RCC 7860 (cell line): Measurements from ENCODE around the gene ZFYVE27.
A peak's percentile ranks its signal among the peaks of the same experiment; 100 is the strongest.
"Not testable (repeated sequence)": the region's sequence is repeated elsewhere in the genome, so short reads cannot be mapped to it uniquely, and the experiment has no call there.

Experiments used
- DNase-seq: peaks from one replicate; pipeline ENCODE4 v3.0.0-alpha.2; 2015; ENCODE audit warnings: low spot score
- FAIRE-seq: peaks from 2 replicates; lab custom pipeline; 2012; peaks lifted over from hg19 to GRCh38; lab: Jason Lieb, UNC

Gene ZFYVE27

DNA sequence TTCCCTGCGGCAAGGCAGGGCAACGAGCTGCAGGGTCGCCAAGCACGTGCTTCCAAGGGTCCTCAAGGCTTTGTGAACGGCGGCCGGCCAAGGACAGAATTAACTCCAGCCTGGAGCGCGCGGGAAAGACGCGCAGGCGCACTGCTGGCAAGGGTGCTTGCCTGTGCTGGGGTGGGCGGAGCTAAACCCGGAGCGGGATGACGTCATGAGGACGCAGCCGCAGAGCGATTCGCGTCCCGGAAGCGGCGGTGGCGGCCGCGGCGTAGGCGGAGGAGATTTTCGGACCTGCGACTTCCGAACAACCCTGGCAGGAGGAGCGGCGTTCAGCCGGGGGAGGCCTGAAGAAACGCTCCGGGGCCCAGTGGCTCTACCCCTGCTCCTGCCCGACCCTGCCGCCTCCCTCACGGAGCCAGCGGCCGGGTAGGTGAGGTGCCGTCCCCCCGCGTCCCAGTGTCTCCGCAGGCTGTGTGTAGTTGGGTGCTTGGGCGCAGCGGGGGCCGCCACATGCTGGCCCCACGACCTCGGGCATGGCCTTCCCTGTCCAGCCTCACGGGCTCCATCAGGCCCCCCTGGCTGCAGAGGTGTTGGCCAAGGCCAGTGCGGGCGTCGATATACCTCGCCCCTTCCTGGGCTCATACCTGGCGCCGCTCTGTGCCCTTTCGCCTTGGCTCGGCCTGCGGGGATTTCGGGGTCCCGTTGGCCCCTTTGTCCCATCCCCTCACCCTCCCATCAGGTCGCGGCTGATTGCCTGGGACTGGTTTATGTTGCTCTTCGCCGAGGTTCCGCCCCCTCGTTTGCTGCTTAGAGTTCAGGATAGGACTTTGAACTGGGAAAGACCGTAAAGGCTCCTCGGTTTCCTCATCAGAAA lies at the start of gene ZFYVE27:
Gene ZFYVE27, plus strand, starts transcription at position 227 of the 868 bp plus-strand sequence. CDS start 1,350 bp downstream, outside the sequence.
- peak; percentile 55 for FAIRE-seq
- DNase-seq: peak; percentile 88

DNA sequence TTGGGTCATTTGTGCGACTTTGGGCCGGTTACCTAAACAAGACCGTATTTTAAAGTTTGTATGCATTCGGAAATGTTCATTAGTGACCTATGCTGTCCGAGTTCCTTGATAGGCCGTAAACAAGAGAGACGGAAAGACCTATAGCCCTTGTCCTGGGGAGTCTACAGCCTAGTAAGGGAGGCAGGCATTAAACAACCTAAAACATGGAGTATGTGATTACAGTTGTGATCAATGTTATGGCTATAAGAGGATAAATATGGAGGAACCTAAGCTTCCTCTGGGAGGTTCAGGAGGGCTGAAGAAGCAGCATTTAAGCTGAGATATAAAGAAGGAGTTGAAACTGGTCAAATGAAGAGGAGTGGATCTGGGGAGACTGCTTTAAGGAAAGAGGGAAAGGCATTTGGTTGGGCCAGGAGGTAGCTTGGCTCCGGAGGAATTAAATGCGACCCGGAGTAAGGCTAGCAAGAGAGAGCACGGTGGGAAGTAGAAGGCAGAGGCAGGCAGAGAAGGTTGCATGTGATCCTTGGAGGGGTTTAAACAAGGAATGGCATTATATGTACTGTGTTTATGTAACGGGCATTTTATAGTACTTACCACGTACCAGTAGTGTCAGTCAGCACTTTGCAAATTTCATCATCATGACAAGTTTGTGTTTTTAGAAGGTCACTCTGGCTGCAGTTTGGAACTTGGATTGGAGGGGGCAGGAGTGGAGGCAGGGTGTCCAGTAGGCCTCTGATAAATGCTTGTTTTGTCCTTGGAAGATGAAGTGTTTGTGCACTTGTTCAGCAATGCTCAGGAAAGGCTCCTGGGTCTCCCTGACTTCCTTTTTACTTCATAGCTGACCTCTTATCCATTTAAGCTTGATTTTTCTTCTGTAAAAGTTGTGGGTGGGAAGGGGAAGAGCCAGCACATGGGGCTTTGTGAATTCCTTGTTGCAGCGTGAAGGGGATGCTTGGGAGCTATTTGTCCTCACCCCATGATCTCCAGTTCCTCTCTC lies 48.8 kb upstream of the ZFYVE27 start:
- DNase-seq (no peak), FAIRE-seq (no peak)

GRCh38 chr10:97689559-97690020 lies 47.3 kb upstream of the ZFYVE27 start:
- FAIRE-seq (peak; percentile 85), DNase-seq (peak; percentile 94)

DNA sequence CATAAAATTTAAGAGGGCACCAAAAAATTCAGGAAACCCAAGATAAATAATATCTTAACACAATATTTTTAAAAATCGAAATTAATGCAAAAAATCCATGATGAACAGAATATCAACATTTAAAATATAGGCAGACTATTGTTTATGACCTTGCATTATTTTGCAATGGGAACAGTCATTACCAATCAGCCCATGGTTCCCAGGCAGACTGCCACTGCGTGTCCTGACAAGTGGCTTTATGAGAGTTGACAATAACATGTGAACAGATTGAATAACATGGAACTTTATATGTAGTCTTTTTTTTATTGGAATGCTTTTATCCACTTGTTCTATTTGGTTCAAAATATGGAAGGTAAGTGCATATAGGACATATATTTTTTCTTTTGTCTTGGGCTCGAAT lies 46.8 kb upstream of the ZFYVE27 start:
- DNase-seq (no peak), FAIRE-seq (no peak)

GRCh38 chr10:97698072-97698655 lies 38.8 kb upstream of the ZFYVE27 start:
- not testable (repeated sequence) for DNase-seq

GRCh38 chr10:97701438-97702069 lies 35.4 kb upstream of the ZFYVE27 start:
- FAIRE-seq (peak; percentile 40), DNase-seq (peak; percentile 55)

More at GRCh38 chr10:97698072-97698655, 38.8 kb upstream of the ZFYVE27 start:
- not testable (repeated sequence) for FAIRE-seq

GRCh38 chr10:97703398-97704067 lies 33.4 kb upstream of the ZFYVE27 start:
- no peak for FAIRE-seq
- no peak for DNase-seq

GRCh38 chr10:97704341-97704740 lies 32.6 kb upstream of the ZFYVE27 start:
- DNase-seq (no peak), FAIRE-seq (no peak)

DNA sequence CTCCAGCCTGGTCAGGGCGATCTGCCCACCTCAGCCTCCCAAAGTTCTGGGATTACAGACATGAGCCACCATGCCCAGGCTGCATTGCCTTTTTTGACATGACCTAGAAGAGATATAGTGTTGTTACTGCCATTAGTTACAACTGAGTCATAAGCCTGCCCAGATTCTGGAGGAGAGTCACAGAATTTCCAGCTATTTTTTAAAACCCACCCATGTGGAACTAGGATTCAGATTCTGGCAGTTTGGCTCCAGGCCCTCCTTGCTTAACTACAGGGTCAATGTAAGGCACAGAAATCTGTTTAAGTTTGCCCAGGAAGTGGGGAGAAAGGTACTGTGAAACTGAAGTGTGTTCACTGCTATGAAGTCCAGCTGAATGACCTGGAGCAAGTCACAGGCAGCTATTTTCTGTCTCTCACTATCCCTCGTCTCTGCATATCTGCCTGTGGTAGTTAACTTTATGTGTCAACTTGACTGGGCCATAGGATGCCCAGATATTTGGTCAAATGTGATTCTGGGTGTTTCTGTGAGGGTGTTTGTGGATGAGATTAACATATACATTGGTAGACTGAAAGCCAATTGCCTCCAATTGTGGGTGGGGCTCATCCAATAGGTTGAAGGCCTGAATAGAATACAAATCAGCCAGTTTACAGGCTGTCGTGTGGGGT lies 31.8 kb upstream of the ZFYVE27 start:
- peak; percentile 68 for FAIRE-seq

GRCh38 chr10:97707134-97707861 lies 29.6 kb upstream of the ZFYVE27 start:
- DNase-seq (no peak), FAIRE-seq (no peak)

More for the DNA sequence above, 31.8 kb upstream of the ZFYVE27 start:
- peak; percentile 69 for DNase-seq

DNA sequence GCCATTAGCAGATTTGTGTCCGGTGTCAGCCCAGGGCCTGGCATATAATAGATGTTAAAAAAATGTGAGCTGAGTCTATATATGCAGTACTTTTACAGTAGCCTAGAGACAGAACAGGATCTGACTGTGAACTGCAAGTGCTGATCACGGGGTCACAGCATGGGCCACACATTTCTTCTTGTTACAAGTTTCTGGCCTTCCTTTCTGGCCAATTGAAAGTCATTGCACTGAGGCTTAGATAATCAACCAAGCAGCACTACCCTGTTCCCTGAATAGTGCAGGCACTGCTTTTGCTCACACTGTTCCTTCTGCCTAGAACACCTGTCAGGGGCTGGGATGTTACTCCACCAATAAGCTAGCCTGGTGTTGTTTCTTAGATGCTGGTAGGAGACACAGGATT lies 28.8 kb upstream of the ZFYVE27 start:
- FAIRE-seq: no peak
- no peak for DNase-seq

DNA sequence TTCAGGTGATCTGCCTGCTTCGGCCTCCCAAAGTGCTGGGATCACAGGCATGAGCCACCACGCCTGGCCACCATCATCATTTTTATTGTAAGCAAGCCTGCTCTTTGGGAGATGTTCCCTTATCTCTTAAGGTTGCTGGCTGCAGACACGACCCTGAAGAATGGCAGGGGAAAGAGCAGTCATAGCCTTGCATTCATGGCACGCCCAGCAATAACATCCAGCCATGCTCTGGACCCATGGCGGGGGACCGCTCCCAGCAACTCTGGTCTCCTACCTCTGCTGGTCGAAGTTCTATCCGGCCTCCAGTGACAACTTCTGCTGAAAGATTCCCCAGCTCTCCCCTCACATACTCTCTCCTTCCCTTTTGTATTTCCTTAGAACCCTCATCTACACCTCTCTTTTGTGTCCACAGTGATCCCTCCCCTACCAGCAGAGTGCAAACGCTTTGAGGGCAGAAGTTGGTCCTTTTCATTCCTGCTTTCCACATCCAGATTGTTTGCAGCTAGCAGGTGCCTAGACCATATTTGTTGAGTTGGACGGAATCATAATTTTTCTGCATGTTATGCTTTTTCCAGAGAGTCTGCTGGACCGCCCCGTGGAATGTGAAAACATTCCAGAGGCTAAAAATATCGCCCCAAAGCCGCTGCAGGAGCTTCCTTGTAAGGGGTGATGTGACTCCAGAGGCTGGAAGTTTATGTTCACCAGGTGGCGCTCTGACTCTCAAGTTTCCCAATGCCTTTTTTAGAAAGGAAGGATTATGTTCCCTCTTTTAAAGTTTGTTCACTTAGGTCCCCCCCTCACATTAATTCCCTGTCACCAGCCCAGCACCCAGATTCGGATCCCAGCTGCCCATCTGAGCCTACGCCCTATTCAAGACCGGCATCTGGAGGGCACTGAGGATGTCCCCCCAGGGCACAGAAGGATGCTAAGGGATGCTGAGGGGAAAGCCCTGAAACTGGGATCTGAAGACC lies 27.7 kb upstream of the ZFYVE27 start:
- DNase-seq: peak; percentile 27
- no peak for FAIRE-seq

GRCh38 chr10:97711640-97712572 lies 25.0 kb upstream of the ZFYVE27 start:
- DNase-seq: no peak
- FAIRE-seq: no peak

DNA sequence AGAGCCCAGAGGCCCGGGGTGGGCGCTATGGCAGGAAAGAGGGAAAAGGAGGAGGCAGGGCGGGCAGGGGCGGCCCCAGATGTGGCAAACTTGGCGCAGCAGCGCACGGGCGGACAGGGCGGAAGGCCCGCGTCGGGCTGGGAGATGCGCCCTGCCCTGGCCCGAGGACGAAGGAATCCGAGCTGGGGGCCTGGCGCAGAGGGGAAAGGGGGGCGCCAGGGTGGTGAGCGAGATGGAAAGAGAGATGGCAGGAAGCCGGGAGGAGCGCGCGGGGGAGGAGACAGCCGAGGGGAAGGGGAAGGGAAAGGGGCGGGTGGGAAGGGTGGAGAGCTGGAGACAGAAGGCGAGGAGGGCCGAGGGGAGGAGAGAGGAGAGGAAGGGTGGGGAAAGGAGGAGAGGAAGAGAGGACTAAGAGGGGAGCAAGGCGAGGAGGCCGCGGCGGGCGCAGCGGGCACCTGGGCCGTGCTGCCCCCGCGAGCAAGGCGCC lies 23.5 kb upstream of the ZFYVE27 start, which contains the start of gene MARVELD1:
Gene MARVELD1, plus strand, starts transcription at position 392 of the 487 bp plus-strand sequence. CDS start 147 bp downstream, outside the sequence.
- peak; percentile 53 for DNase-seq
- no peak for FAIRE-seq

DNA sequence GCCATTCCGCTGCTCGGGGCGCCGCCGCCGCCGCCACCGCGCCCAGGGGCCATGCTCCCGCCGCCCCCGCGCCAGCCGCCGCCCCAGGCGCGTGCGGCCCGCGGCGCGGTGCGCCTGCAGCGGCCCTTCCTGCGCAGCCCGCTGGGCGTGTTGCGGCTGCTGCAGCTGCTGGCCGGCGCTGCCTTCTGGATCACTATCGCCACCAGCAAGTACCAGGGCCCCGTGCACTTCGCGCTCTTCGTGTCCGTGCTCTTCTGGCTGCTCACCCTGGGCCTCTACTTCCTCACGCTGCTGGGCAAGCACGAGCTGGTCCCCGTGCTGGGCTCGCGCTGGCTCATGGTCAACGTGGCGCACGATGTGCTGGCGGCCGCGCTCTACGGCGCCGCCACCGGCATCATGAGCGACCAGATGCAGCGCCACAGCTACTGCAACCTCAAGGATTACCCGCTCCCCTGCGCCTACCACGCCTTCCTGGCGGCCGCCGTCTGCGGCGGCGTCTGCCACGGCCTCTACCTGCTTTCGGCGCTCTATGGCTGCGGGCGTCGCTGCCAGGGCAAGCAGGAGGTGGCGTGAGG lies 23.0 kb upstream of the ZFYVE27 start:
- FAIRE-seq (no peak), DNase-seq (peak; percentile 58)
